Fibroblast of lung (primary cell): ENCODE measurements around the gene LACRT.

Experiments used
- EZH2 ChIP-seq: IDR thresholded peaks from 2 replicates; pipeline ENCODE4 v1.5.1; 2012; ENCODE audit warnings: low read length, control low read depth, mild to moderate bottlenecking; ENCODE audit errors: missing control alignments
- TF ChIP-seq, protein P1 (sequence below), 2 donors: IDR thresholded peaks in 1 of 2; conservative IDR thresholded peaks in 1 of 2; 1 replicate in 1 of 2; 2 replicates in 1 of 2; pipeline ENCODE4 v1.5.1; 2011 to 2012; ENCODE audit warnings: low read length in 2 of 2, control low read depth in 1 of 2, inconsistent platforms in 1 of 2, low read depth in 1 of 2, mild to moderate bottlenecking in 1 of 2

GRCh38 chr12:54592316-54592715 lies 42.4 kb downstream of the LACRT start:
- no peak for TF ChIP-seq EZH2
- TF ChIP-seq, protein P1, sequence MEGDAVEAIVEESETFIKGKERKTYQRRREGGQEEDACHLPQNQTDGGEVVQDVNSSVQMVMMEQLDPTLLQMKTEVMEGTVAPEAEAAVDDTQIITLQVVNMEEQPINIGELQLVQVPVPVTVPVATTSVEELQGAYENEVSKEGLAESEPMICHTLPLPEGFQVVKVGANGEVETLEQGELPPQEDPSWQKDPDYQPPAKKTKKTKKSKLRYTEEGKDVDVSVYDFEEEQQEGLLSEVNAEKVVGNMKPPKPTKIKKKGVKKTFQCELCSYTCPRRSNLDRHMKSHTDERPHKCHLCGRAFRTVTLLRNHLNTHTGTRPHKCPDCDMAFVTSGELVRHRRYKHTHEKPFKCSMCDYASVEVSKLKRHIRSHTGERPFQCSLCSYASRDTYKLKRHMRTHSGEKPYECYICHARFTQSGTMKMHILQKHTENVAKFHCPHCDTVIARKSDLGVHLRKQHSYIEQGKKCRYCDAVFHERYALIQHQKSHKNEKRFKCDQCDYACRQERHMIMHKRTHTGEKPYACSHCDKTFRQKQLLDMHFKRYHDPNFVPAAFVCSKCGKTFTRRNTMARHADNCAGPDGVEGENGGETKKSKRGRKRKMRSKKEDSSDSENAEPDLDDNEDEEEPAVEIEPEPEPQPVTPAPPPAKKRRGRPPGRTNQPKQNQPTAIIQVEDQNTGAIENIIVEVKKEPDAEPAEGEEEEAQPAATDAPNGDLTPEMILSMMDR (conservative IDR thresholded peaks at IDR 0.05 in 1 of 2, IDR thresholded peaks at IDR 0.05 in 1 of 2; ENCODE audit: low read depth in 1 of 2, low read length in 2 of 2), result no peak
